ENCODE measurements around the gene DNAL1. TPM values are rescaled to one million over a fixed set of nuclear protein-coding genes. Genes with fewer than 3 reads are reported as not detected.

DNAL1 gene
- total and polyA plus RNA-seq, 2 of the 4 experiments (the other 2 are of a cell fraction), result 4.5 to 5.4 TPM

GRCh38 chr14:73739174-73739898 lies 94.5 kb downstream of the DNAL1 start:
- peaks cover 28% of the 10 kb centered on the region for H3K36me3 ChIP-seq (ENCODE audit: control insufficient read depth, insufficient read depth, low read length)
- H2AK9ac ChIP-seq (replicated peaks; ENCODE audit: low read depth, low read length, poor library complexity), result no peak overlapping the region
- no peak overlapping the region for H3K14ac ChIP-seq (replicated peaks; ENCODE audit: low read depth, low read length)
- H4K5ac ChIP-seq (ENCODE audit: low read depth, low read length), result no peak overlapping the region
- in situ Hi-C loops (cut with MboI; ENCODE audit: low sequenced_read_pairs), result no loop called here
- H3K9me3 ChIP-seq (ENCODE audit: control insufficient read depth, insufficient read depth, low read length), result no peaks in the 10 kb centered on the region
- TF ChIP-seq NFE2L2 (IDR thresholded peaks at IDR 0.05; ENCODE audit: low read depth, low read length) (no peak), SMC3 (IDR thresholded peaks at IDR 0.05; ENCODE audit: low read depth, low read length) (no peak), CHD1 (IDR thresholded peaks at IDR 0.05; ENCODE audit: low read depth, low read length) (no peak), RAD21 (IDR thresholded peaks at IDR 0.05; ENCODE audit: low read length) (no peak), POLR2A (IDR thresholded peaks at IDR 0.05; ENCODE audit: low read depth, low read length) (no peak), FOS (IDR thresholded peaks at IDR 0.05; ENCODE audit: low read depth, low read length) (no peak), RFX5 (IDR thresholded peaks at IDR 0.05; ENCODE audit: low read depth, low read length) (no peak)
- CTCF ChIA-PET, result no interaction called here
- POLR2A ChIA-PET (ENCODE audit: unreplicated experiment), result no interaction called here
- H3K4me1 ChIP-seq (ENCODE audit: control insufficient read depth, insufficient read depth, low read length), result peaks cover 38% of the 10 kb centered on the region
- intact Hi-C loops (cut with micrococcal nuclease), result no loop called here
- no peak overlapping the region for H3K18ac ChIP-seq (ENCODE audit: low read depth, low read length)
- WGBS, 2 experiments (ENCODE audit: extremely low coverage in 2 of 2, insufficient read length in 1 of 2), result 91% methylated on average over 6 of the region's 21 CpGs; no CpG with 5 or more reads in 1 of the 2 experiments
- no peak overlapping the region for H2BK20ac ChIP-seq (ENCODE audit: low read depth, low read length)
- H3K27me3 ChIP-seq (ENCODE audit: control insufficient read depth, insufficient read depth, low read length), result no peaks in the 10 kb centered on the region
- no peak overlapping the region for H2BK15ac ChIP-seq (ENCODE audit: low read depth, low read length)
- H3K9me1 ChIP-seq (ENCODE audit: insufficient read depth, low read length), result peaks cover 31% of the 10 kb centered on the region
- no peak overlapping the region for H2BK5ac ChIP-seq (ENCODE audit: low read depth, low read length, poor library complexity, severe bottlenecking)
- H3K9ac ChIP-seq (ENCODE audit: low read depth, low read length), result no peak overlapping the region
- H4K91ac ChIP-seq (ENCODE audit: insufficient read depth, low read depth, low read length), result no peak overlapping the region
- no peak overlapping the region for H2AK5ac ChIP-seq (ENCODE audit: low read depth, low read length)
- H3K4me2 ChIP-seq (ENCODE audit: low read depth, low read length), result no peak overlapping the region
- ATAC-seq (ENCODE audit: low read depth) (no peak), DNase-seq (no peak)
- TSS peak; percentile 82 for BruUV-seq (replicated peaks)
- H3K4ac ChIP-seq (ENCODE audit: low read depth, low read length), result no peak overlapping the region
- H2BK120ac ChIP-seq (ENCODE audit: low read depth, low read length), result no peak overlapping the region
- H3K79me1 ChIP-seq (ENCODE audit: low read depth in 1 of 2, low read length in 2 of 2), result peaks cover 34 to 88% of the 10 kb centered on the region in 2 experiments
- peaks cover 72% of the 10 kb centered on the region for H4K20me1 ChIP-seq (ENCODE audit: insufficient read depth, low read length)
- no peak overlapping the region for H3K23ac ChIP-seq (ENCODE audit: low read depth, low read length)
- dilution Hi-C loops (cut with HindIII; ENCODE audit: low sequenced_read_pairs, unreplicated experiment), result no loop called here
- no peak overlapping the region for H3K56ac ChIP-seq (ENCODE audit: extremely low read depth, insufficient read depth, low read length)
- no peak overlapping the region for H4K8ac ChIP-seq (ENCODE audit: low read depth in 2 of 2, low read length in 2 of 2)
- no peak overlapping the region for H3K4me3 ChIP-seq (ENCODE audit: insufficient read depth, low read depth, low read length)
- H3K27ac ChIP-seq (ENCODE audit: insufficient read depth, low read length), result no peak overlapping the region
- H2AFZ ChIP-seq (replicated peaks; ENCODE audit: low read length, poor library complexity), result no peak overlapping the region

Data from IMR-90 (cell line).